SU-DHL-6 (cell line): ENCODE results near the gene ANKRD42.
A peak's percentile ranks its signal among the peaks of the same experiment; 100 is the strongest.

Experiments
- H2AFZ ChIP-seq: fragments of 200-600 bp; sonication (generic); 2 replicates; pipeline ENCODE4 v1.6.1; 2014; ENCODE audit warnings: low read depth, mild to moderate bottlenecking, moderate library complexity, mixed read lengths, antibody characterized with exemption, low read length; ENCODE audit not compliant: severe bottlenecking
- H3F3A ChIP-seq: fragments of 200-600 bp; shearing (Covaris generic); 2 replicates; pipeline ENCODE4 v1.6.0; 2016; ENCODE audit warnings: antibody characterized with exemption, mild to moderate bottlenecking; ENCODE audit not compliant: insufficient read depth
- H3K27ac ChIP-seq: fragments of 200-600 bp; sonication (generic); 2 replicates; pipeline ENCODE4 v1.5.1; 2016; ENCODE audit warnings: low read depth, mild to moderate bottlenecking, low read length, moderate library complexity, mixed read lengths
- H3K27me3 ChIP-seq: fragments of 200-600 bp; sonication (generic), shearing (Covaris generic); 2 replicates; pipeline ENCODE4 v1.6.0; 2014; ENCODE audit warnings: mild to moderate bottlenecking, low read length
- H3K36me3 ChIP-seq: fragments of 200-600 bp; sonication (generic); 2 replicates; pipeline ENCODE4 v1.6.1; 2014; ENCODE audit warnings: mild to moderate bottlenecking, low read length, mixed read lengths
- H3K4me2 ChIP-seq: fragments of 300-600, 200-600 bp; shearing (Covaris generic), sonication (generic); 2 replicates; pipeline ENCODE4 v1.6.0; 2014; ENCODE audit warnings: low read length, low read depth, mild to moderate bottlenecking; ENCODE audit not compliant: poor library complexity, severe bottlenecking
- H3K4me3 ChIP-seq: fragments of 200-600 bp; sonication (generic); 2 replicates; pipeline ENCODE4 v1.5.1; 2014; ENCODE audit warnings: antibody characterized with exemption, low read length, mild to moderate bottlenecking, mixed read lengths; ENCODE audit not compliant: insufficient read depth, poor library complexity, severe bottlenecking
- H3K79me2 ChIP-seq: fragments of 200-600 bp; sonication (generic); 2 replicates; pipeline ENCODE4 v1.6.1; 2014; ENCODE audit warnings: mild to moderate bottlenecking, low read length, moderate library complexity; ENCODE audit not compliant: insufficient read depth
- H3K9ac ChIP-seq: fragments of 200-600 bp; sonication (generic); 2 replicates; pipeline ENCODE4 v1.7.0; 2014; ENCODE audit warnings: mild to moderate bottlenecking, low read length
- H3K9me2 ChIP-seq: fragments of 200-600 bp; sonication (generic); replicated peaks from 2 replicates; pipeline ENCODE4 v1.6.1; 2014; ENCODE audit warnings: low read length; ENCODE audit not compliant: insufficient read depth
- H3K9me3 ChIP-seq: fragments of 200-600 bp; sonication (generic); 2 replicates; pipeline ENCODE4 v1.6.1; 2014; ENCODE audit warnings: low read length, mixed read lengths; ENCODE audit not compliant: insufficient read depth
- H4K20me1 ChIP-seq: fragments of 200-600 bp; sonication (generic); 2 replicates; pipeline ENCODE4 v1.6.1; 2014; ENCODE audit warnings: low read depth, mild to moderate bottlenecking, antibody characterized with exemption, low read length, moderate library complexity, mixed read lengths
- EZH2phosphoT487 ChIP-seq: fragments of 200-600 bp; sonication (generic), shearing (Covaris generic); conservative IDR thresholded peaks from 2 replicates; pipeline ENCODE4 v1.6.1; 2018; ENCODE audit warnings: mild to moderate bottlenecking, antibody characterized with exemption, low read length, moderate library complexity, mixed read lengths
- TF ChIP-seq, protein P1 (sequence below): fragments of 200-600 bp; sonication (generic); IDR thresholded peaks from one replicate; pipeline ENCODE4 v1.5.1; 2017; ENCODE audit warnings: antibody characterized with exemption, mild to moderate bottlenecking, low read length, moderate library complexity; ENCODE audit not compliant: insufficient read depth, poor library complexity, severe bottlenecking

The ANKRD42 gene

DNA sequence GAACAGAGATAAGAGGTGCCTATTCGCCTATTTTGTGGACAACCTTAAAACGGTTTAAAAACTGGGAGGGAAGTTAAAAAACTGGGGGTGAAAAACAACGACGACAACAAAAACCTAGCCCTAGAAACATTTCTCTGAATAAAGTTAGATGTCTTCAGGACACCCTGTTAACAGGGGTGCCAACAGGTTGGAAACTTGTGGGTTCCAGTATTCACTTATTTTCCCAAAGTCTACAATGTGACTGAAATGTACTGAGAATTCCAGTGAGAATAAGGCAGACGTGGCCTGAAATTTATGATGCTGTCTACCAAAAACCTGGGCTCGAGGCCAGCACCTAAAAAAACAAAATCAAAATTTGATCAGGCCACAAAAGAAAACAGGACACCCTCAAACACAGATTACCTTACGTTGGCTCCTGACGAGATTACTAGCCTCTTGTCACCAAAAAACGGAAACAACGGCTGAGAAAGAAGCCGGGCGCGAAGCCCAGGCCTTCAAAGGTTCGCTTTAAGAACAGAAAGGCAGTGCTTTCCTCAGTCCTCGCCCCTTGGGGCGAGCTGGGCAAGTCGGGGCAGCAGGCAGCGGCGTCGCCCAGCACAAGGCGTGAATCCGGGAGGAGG lies 91.7 kb downstream of the ANKRD42 start:
- Histone ChIP-seq H3K4me3 (peak overlapping the region; percentile 84), H3F3A (peaks cover 12% of the 10 kb centered on the region; the same call in 1 of the 2 replicates), H3K27me3 (no peaks in the 10 kb centered on the region), H4K20me1 (no peaks in the 10 kb centered on the region), H3K27ac (peak overlapping the region; percentile 78), H3K9ac (peak overlapping the region; percentile 74), H3K79me2 (peaks cover 28% of the 10 kb centered on the region), H2AFZ (peak overlapping the region; percentile 90), H3K4me2 (peak overlapping the region; percentile 92), H3K36me3 (no peaks in the 10 kb centered on the region), H3K9me3 (no peaks in the 10 kb centered on the region), H3K9me2 (no peaks in the 10 kb centered on the region)
- no peak for TF ChIP-seq EZH2phosphoT487
- TF ChIP-seq, protein P1, sequence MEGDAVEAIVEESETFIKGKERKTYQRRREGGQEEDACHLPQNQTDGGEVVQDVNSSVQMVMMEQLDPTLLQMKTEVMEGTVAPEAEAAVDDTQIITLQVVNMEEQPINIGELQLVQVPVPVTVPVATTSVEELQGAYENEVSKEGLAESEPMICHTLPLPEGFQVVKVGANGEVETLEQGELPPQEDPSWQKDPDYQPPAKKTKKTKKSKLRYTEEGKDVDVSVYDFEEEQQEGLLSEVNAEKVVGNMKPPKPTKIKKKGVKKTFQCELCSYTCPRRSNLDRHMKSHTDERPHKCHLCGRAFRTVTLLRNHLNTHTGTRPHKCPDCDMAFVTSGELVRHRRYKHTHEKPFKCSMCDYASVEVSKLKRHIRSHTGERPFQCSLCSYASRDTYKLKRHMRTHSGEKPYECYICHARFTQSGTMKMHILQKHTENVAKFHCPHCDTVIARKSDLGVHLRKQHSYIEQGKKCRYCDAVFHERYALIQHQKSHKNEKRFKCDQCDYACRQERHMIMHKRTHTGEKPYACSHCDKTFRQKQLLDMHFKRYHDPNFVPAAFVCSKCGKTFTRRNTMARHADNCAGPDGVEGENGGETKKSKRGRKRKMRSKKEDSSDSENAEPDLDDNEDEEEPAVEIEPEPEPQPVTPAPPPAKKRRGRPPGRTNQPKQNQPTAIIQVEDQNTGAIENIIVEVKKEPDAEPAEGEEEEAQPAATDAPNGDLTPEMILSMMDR = no peak

DNA sequence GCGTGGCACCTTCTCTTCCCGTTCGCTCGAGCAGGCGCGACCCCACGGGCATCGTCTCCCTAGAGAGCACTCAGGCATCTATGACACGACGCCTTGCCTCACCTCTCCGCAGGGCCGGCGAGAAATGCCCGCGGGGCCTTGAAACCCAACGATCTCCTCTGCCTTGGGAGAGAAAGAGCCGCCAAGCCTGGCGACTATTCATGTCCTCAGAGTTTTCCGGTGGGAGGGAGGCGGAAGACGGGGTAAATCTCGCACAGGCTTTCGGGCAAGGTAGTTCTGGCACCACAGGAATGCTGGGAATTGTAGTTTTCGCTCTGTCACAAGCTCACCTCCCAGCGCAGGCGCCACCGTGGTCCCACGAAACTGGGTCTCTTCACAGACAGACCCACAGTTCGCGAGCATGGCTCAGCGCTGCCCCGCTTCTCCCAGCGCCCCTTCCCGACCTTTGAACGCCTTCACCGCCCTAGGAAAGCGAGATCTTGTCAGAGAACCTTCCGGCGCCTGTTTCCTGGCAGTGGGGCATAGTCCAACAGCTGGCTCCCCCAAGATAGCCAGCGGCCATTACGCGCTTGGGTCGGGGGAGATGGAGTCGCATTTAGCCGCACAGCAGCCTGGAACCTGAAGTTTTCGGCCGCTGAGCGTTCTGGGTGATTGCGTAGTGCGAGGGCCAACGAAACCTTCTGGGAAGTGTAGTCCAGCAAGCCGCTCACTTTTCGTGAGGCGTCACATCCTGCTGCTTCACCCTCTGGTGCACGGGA lies 92.4 kb downstream of the ANKRD42 start, which contains the start of gene CCDC90B:
Gene CCDC90B (minus strand): TSS at position 597 of the 758 bp plus-strand sequence. CDS start 395 bp downstream, at position 202.
- Histone ChIP-seq H3K27me3 (no peaks in the 10 kb centered on the region), H3K27ac (peak within 1 kb of the TSS; percentile 78), H3K4me2 (peak within 1 kb of the TSS; percentile 92)

DNA sequence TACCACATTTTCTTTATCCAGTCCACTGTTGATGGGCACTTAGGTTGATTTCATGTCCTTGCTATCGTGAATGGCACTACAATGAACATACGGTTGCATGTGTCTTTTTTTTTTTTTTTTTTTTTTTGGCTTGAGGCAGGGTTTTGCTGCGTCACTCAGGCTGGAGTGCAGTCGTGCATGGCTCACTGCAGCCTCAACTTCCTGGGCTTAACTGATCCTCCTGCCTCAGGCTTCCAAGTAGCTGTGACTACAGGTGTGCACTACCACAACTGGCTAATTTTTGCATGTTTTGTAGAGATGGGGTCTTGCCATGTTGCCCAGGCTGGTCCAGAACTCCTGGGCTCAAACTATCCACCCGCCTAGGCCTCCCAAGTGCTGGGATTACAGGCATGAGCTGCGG lies 94.1 kb downstream of the ANKRD42 start:
- Histone ChIP-seq H3K4me2 (peak overlapping the region; percentile 12), H3K9ac (no peak overlapping the region), H3K9me3 (no peaks in the 10 kb centered on the region), H4K20me1 (no peaks in the 10 kb centered on the region), H3K27ac (peak overlapping the region; percentile 42), H3K4me3 (no peak overlapping the region), H2AFZ (peak overlapping the region; percentile 10), H3K9me2 (no peaks in the 10 kb centered on the region), H3K36me3 (no peaks in the 10 kb centered on the region), H3K79me2 (peaks cover 22% of the 10 kb centered on the region), H3F3A (peaks cover 12% of the 10 kb centered on the region; the same call in 1 of the 2 replicates), H3K27me3 (no peaks in the 10 kb centered on the region)
- no peak for TF ChIP-seq EZH2phosphoT487
- TF ChIP-seq, protein P1 = no peak

More for the DNA sequence above, 92.4 kb downstream of the ANKRD42 start, which contains the start of gene CCDC90B:
- no peaks in the 10 kb centered on the region for H3K9me3 ChIP-seq
- H4K20me1 ChIP-seq = no peaks in the 10 kb centered on the region
- H3K79me2 ChIP-seq = peaks cover 28% of the 10 kb centered on the region
- peak within 1 kb of the TSS; percentile 74 for H3K9ac ChIP-seq
- no peaks in the 10 kb centered on the region for H3K9me2 ChIP-seq
- H3K36me3 ChIP-seq = no peaks in the 10 kb centered on the region
- TF ChIP-seq, protein P1 = no peak
- TF ChIP-seq EZH2phosphoT487 = no peak
- H3F3A ChIP-seq = peaks cover 12% of the 10 kb centered on the region; the same call in 1 of the 2 replicates
- H2AFZ ChIP-seq = peak within 1 kb of the TSS; percentile 90
- H3K4me3 ChIP-seq = peak within 1 kb of the TSS; percentile 84
